ENCODE measurements around the gene BTD. TPM values are rescaled to one million over a fixed set of nuclear protein-coding genes. Genes with fewer than 3 reads are reported as not detected.

BTD gene
- total RNA-seq, 1 experiment from 2014 or later: 5.6 TPM

- H3K27me3 ChIP-seq (replicated peaks; ENCODE audit: insufficient read depth, low read depth, low read length, poor library complexity): no peaks in the 10 kb centered on the region
- no TSS peak for BruUV-seq (replicated peaks)
- H3K36me3 ChIP-seq (ENCODE audit: insufficient read depth, low read length, poor library complexity, severe bottlenecking): no peaks in the 10 kb centered on the region
- DNase-seq (ENCODE audit: low spot score): no peak
- TF ChIP-seq EZH2 (IDR thresholded peaks at IDR 0.05; ENCODE audit: borderline replicate concordance, low read depth, low read length, poor library complexity, severe bottlenecking) (no peak), CTCF (conservative IDR thresholded peaks at IDR 0.05; ENCODE audit: low read depth, low read length) (no peak)
- H3K27ac ChIP-seq (ENCODE audit: low read depth, low read length, poor library complexity, severe bottlenecking): no peak overlapping the region
- H3K4me3 ChIP-seq (ENCODE audit: low read depth, low read length, poor library complexity, severe bottlenecking): no peak overlapping the region
- H3K9me3 ChIP-seq (ENCODE audit: low read depth, low read length, poor library complexity, severe bottlenecking): no peaks in the 10 kb centered on the region
- intact Hi-C loops (cut with micrococcal nuclease; ENCODE audit: unreplicated experiment): loop anchor here (5.0 kb wide), 1 partner anchor 354 kb away; no protein-coding TSS in a partner anchor
- ChIA-PET CTCF (no interaction called here), POLR2A (ENCODE audit: low non-redundant PET) (no interaction called here)
- no peaks in the 10 kb centered on the region for H3K4me1 ChIP-seq (ENCODE audit: insufficient read depth, low read length, poor library complexity, severe bottlenecking)
These were observed 45.0 kb upstream of the BTD start for GRCh38 chr3:15556512-15556911.

GRCh38 chr3:15557511-15557946 is 44.0 kb upstream of the BTD start:
- POLR2A ChIA-PET (ENCODE audit: low non-redundant PET): no interaction called here

GRCh38 chr3:15558581-15558980 is 43.0 kb upstream of the BTD start:
- no peak for DNase-seq (ENCODE audit: low spot score)
- H3K4me3 ChIP-seq (ENCODE audit: low read depth, low read length, poor library complexity, severe bottlenecking): no peak overlapping the region
- no peaks in the 10 kb centered on the region for H3K27me3 ChIP-seq (replicated peaks; ENCODE audit: insufficient read depth, low read depth, low read length, poor library complexity)
- intact Hi-C loops (cut with micrococcal nuclease; ENCODE audit: unreplicated experiment): loop anchor here (5.0 kb wide), 1 partner anchor 356 kb away; no protein-coding TSS in a partner anchor
- peaks cover 2% of the 10 kb centered on the region for H3K36me3 ChIP-seq (ENCODE audit: insufficient read depth, low read length, poor library complexity, severe bottlenecking)
- CTCF ChIA-PET: interaction anchor here (0.5 kb wide), 1 partner anchor 127 kb away, joined by 3 read pairs; no protein-coding TSS in a partner anchor
- no peaks in the 10 kb centered on the region for H3K9me3 ChIP-seq (ENCODE audit: low read depth, low read length, poor library complexity, severe bottlenecking)
- POLR2A ChIA-PET (ENCODE audit: low non-redundant PET): no interaction called here
- TF ChIP-seq CTCF (conservative IDR thresholded peaks at IDR 0.05; ENCODE audit: low read depth, low read length) (no peak), EZH2 (IDR thresholded peaks at IDR 0.05; ENCODE audit: borderline replicate concordance, low read depth, low read length, poor library complexity, severe bottlenecking) (no peak)
- no peaks in the 10 kb centered on the region for H3K4me1 ChIP-seq (ENCODE audit: insufficient read depth, low read length, poor library complexity, severe bottlenecking)
- H3K27ac ChIP-seq (ENCODE audit: low read depth, low read length, poor library complexity, severe bottlenecking): no peak overlapping the region
- BruUV-seq (replicated peaks): no TSS peak

More at GRCh38 chr3:15557511-15557946, 44.0 kb upstream of the BTD start:
- H3K9me3 ChIP-seq (ENCODE audit: low read depth, low read length, poor library complexity, severe bottlenecking): no peaks in the 10 kb centered on the region
- H3K27me3 ChIP-seq (replicated peaks; ENCODE audit: insufficient read depth, low read depth, low read length, poor library complexity): no peaks in the 10 kb centered on the region
- peaks cover 2% of the 10 kb centered on the region for H3K36me3 ChIP-seq (ENCODE audit: insufficient read depth, low read length, poor library complexity, severe bottlenecking)
- no peak overlapping the region for H3K4me3 ChIP-seq (ENCODE audit: low read depth, low read length, poor library complexity, severe bottlenecking)
- intact Hi-C loops (cut with micrococcal nuclease; ENCODE audit: unreplicated experiment): loop anchor here (5.0 kb wide), 1 partner anchor 355 kb away; no protein-coding TSS in a partner anchor
- TF ChIP-seq CTCF (conservative IDR thresholded peaks at IDR 0.05; ENCODE audit: low read depth, low read length) (peak; percentile 69), EZH2 (IDR thresholded peaks at IDR 0.05; ENCODE audit: borderline replicate concordance, low read depth, low read length, poor library complexity, severe bottlenecking) (no peak)
- no peak overlapping the region for H3K27ac ChIP-seq (ENCODE audit: low read depth, low read length, poor library complexity, severe bottlenecking)
- CTCF ChIA-PET: no interaction called here
- no peaks in the 10 kb centered on the region for H3K4me1 ChIP-seq (ENCODE audit: insufficient read depth, low read length, poor library complexity, severe bottlenecking)
- peak; percentile 80 for DNase-seq (ENCODE audit: low spot score)
- no TSS peak for BruUV-seq (replicated peaks)

Measured in A673 (cell line).